Measurements from ENCODE around the gene ADCK1. TPM values are rescaled to one million over a fixed set of nuclear protein-coding genes. Genes with fewer than 3 reads are reported as not detected.
A peak's percentile ranks its signal among the peaks of the same experiment; 100 is the strongest.

ADCK1 gene
- total and polyA plus RNA-seq, 8 donors: 0.58 to 39.1 (median 4.0) TPM

- Histone ChIP-seq H3K4me1 (peaks cover 0 to 16% (median 2%) of the 10 kb centered on the region in 4 donors), H3K27ac (no peak overlapping the region), H3K9me3 (no peaks in the 10 kb centered on the region), H3K4me3 (no peak overlapping the region), H3K36me3 (peaks cover 0 to 15% (median 4%) of the 10 kb centered on the region in 4 donors), H3K27me3 (no peaks in the 10 kb centered on the region)
- DNase-seq: peak; percentile 26 to 62
- 26 to 68% (median 40%) methylated on average over 4 of the region's 4 CpGs for WGBS, 5 donors
- intact Hi-C loops (cut with DNase I; ENCODE audit: low total_unique reads): no loop called here
- TF ChIP-seq CTCF (IDR thresholded peaks at IDR 0.05) (no peak), POLR2A (IDR thresholded peaks at IDR 0.05) (no peak), EP300 (IDR thresholded peaks at IDR 0.05) (no peak), POLR2AphosphoS5 (IDR thresholded peaks at IDR 0.05) (peak in 1 of 3 donors; percentile 30)
These were observed 73.1 kb downstream of the ADCK1 start for GRCh38 chr14:77872983-77873382.

GRCh38 chr14:77878783-77879182 is 78.9 kb downstream of the ADCK1 start:
- 25 to 40% (median 31%) methylated on average over 3 to 4 of the region's 4 CpGs for WGBS, 5 donors
- no peak for DNase-seq
- intact Hi-C loops (cut with DNase I; ENCODE audit: low total_unique reads): no loop called here

GRCh38 chr14:77880056-77880455 is 80.1 kb downstream of the ADCK1 start:
- intact Hi-C loops (cut with DNase I; ENCODE audit: low total_unique reads): no loop called here
- DNase-seq: peak in 1 of 2 donors; percentile 31
- no peak for TF ChIP-seq CTCF (IDR thresholded peaks at IDR 0.05)
- TF ChIP-seq EP300 (IDR thresholded peaks at IDR 0.05): no peak
- no peak for TF ChIP-seq POLR2A (IDR thresholded peaks at IDR 0.05)
- no peak for TF ChIP-seq POLR2AphosphoS5 (IDR thresholded peaks at IDR 0.05)
- H3K27ac ChIP-seq: no peak overlapping the region
- H3K4me1 ChIP-seq: peaks cover 0 to 23% (median 13%) of the 10 kb centered on the region in 4 donors
- no peak overlapping the region for H3K4me3 ChIP-seq
- H3K9me3 ChIP-seq: no peaks in the 10 kb centered on the region
- WGBS, 5 donors: 81 to 88% (median 86%) methylated on average over 5 of the region's 5 CpGs
- H3K27me3 ChIP-seq: no peaks in the 10 kb centered on the region
- peaks cover 0 to 14% (median 0%) of the 10 kb centered on the region in 4 donors for H3K36me3 ChIP-seq

More at GRCh38 chr14:77878783-77879182, 78.9 kb downstream of the ADCK1 start:
- no peaks in the 10 kb centered on the region for H3K27me3 ChIP-seq
- TF ChIP-seq POLR2AphosphoS5 (IDR thresholded peaks at IDR 0.05) (no peak), POLR2A (IDR thresholded peaks at IDR 0.05) (no peak), EP300 (IDR thresholded peaks at IDR 0.05) (no peak), CTCF (IDR thresholded peaks at IDR 0.05) (no peak)
- H3K9me3 ChIP-seq: no peaks in the 10 kb centered on the region
- H3K4me3 ChIP-seq: no peak overlapping the region
- H3K4me1 ChIP-seq: peaks cover 0 to 23% (median 13%) of the 10 kb centered on the region in 4 donors
- peaks cover 0 to 15% (median 1%) of the 10 kb centered on the region in 4 donors for H3K36me3 ChIP-seq
- no peak overlapping the region for H3K27ac ChIP-seq

GRCh38 chr14:77882098-77882497 is 82.2 kb downstream of the ADCK1 start:
- intact Hi-C loops (cut with DNase I; ENCODE audit: low total_unique reads): no loop called here
- 66 to 82% (median 74%) methylated on average over 4 to 5 of the region's 5 CpGs for WGBS, 5 donors
- Histone ChIP-seq H3K4me1 (peaks cover 0 to 23% (median 13%) of the 10 kb centered on the region in 4 donors), H3K27me3 (no peaks in the 10 kb centered on the region), H3K9me3 (no peaks in the 10 kb centered on the region), H3K36me3 (peaks cover under 1 to 5% (median 3%) of the 10 kb centered on the region in 4 donors), H3K4me3 (no peak overlapping the region), H3K27ac (peak overlapping the region in 2 of 5 donors; percentile 15 to 65)
- DNase-seq: peak in 1 of 2 donors; percentile 80
- TF ChIP-seq CTCF (IDR thresholded peaks at IDR 0.05) (no peak), POLR2AphosphoS5 (IDR thresholded peaks at IDR 0.05) (no peak), POLR2A (IDR thresholded peaks at IDR 0.05) (no peak), EP300 (IDR thresholded peaks at IDR 0.05) (no peak)
